ENCODE data around the gene MIF.
"Not testable (repeated sequence)": the region's sequence is repeated elsewhere in the genome, so short reads cannot be mapped to it uniquely, and the experiment has no call there.

The MIF gene

GRCh38 chr22:23895599-23896144 is 1.5 kb downstream of the MIF start:
- DNase-seq (ENCODE audit: low spot score), result no peak
- TF ChIP-seq CTCF (IDR thresholded peaks at IDR 0.05; ENCODE audit: borderline replicate concordance, control extremely low read depth, extremely low read depth, insufficient read depth, missing control alignments), result no peak
- in situ Hi-C loops (cut with MboI; ENCODE audit: low sequenced_read_pairs, unreplicated experiment), result no loop called here

GRCh38 chr22:23896166-23896522 is 2.0 kb downstream of the MIF start:
- in situ Hi-C loops (cut with MboI; ENCODE audit: low sequenced_read_pairs, unreplicated experiment), result no loop called here
- no peak for TF ChIP-seq CTCF (IDR thresholded peaks at IDR 0.05; ENCODE audit: borderline replicate concordance, control extremely low read depth, extremely low read depth, insufficient read depth, missing control alignments)

GRCh38 chr22:23896523-23897186 is 2.5 kb downstream of the MIF start:
- in situ Hi-C loops (cut with MboI; ENCODE audit: low sequenced_read_pairs, unreplicated experiment), result no loop called here
- TF ChIP-seq CTCF (IDR thresholded peaks at IDR 0.05; ENCODE audit: borderline replicate concordance, control extremely low read depth, extremely low read depth, insufficient read depth, missing control alignments), result no peak
- DNase-seq (ENCODE audit: low spot score), result no peak

More at GRCh38 chr22:23896166-23896522, 2.0 kb downstream of the MIF start:
- DNase-seq (ENCODE audit: low spot score), result no peak

GRCh38 chr22:23897320-23897719 is 3.1 kb downstream of the MIF start:
- TF ChIP-seq CTCF (IDR thresholded peaks at IDR 0.05; ENCODE audit: borderline replicate concordance, control extremely low read depth, extremely low read depth, insufficient read depth, missing control alignments), result no peak
- in situ Hi-C loops (cut with MboI; ENCODE audit: low sequenced_read_pairs, unreplicated experiment), result no loop called here
- no peak for DNase-seq (ENCODE audit: low spot score)

GRCh38 chr22:23898006-23898974 is 4.1 kb downstream of the MIF start:
- in situ Hi-C loops (cut with MboI; ENCODE audit: low sequenced_read_pairs, unreplicated experiment), result no loop called here
- DNase-seq (ENCODE audit: low spot score), result no peak
- TF ChIP-seq CTCF (IDR thresholded peaks at IDR 0.05; ENCODE audit: borderline replicate concordance, control extremely low read depth, extremely low read depth, insufficient read depth, missing control alignments), result no peak

GRCh38 chr22:23899042-23899745 is 5.0 kb downstream of the MIF start:
- DNase-seq (ENCODE audit: low spot score), result no peak
- no peak for TF ChIP-seq CTCF (IDR thresholded peaks at IDR 0.05; ENCODE audit: borderline replicate concordance, control extremely low read depth, extremely low read depth, insufficient read depth, missing control alignments)
- in situ Hi-C loops (cut with MboI; ENCODE audit: low sequenced_read_pairs, unreplicated experiment), result no loop called here

GRCh38 chr22:23900227-23900626 is 6.0 kb downstream of the MIF start:
- DNase-seq (ENCODE audit: low spot score); in situ Hi-C loops (cut with MboI; ENCODE audit: low sequenced_read_pairs, unreplicated experiment): not testable (repeated sequence)

All from GM13976 (cell line).